Stimulated activated CD8-positive, alpha-beta memory T cell treated with anti-CD3 and anti-CD28 coated beads, Interleukin-4, amount 100 ng/mL, for 1 hour (primary cell): ENCODE results near the gene HMBS.

Experiments used
- DNase-seq, 2 donors: peaks; one replicate each; pipeline ENCODE4 v3.0.0-alpha.2; 2020; ENCODE audit warnings: low read depth in 2 of 2, low spot score in 1 of 2

The HMBS gene

GRCh38 chr11:119067371-119068222 is 17.1 kb upstream of the HMBS start, which contains the start of gene VPS11:
Gene VPS11, plus strand, starts transcription at chr11:119067818. Its CDS starts 6 bp downstream, at chr11:119067824.
- DNase-seq = peak; percentile 95 to 96

GRCh38 chr11:119077839-119078238 is 6.8 kb upstream of the HMBS start:
- DNase-seq = no peak

DNA sequence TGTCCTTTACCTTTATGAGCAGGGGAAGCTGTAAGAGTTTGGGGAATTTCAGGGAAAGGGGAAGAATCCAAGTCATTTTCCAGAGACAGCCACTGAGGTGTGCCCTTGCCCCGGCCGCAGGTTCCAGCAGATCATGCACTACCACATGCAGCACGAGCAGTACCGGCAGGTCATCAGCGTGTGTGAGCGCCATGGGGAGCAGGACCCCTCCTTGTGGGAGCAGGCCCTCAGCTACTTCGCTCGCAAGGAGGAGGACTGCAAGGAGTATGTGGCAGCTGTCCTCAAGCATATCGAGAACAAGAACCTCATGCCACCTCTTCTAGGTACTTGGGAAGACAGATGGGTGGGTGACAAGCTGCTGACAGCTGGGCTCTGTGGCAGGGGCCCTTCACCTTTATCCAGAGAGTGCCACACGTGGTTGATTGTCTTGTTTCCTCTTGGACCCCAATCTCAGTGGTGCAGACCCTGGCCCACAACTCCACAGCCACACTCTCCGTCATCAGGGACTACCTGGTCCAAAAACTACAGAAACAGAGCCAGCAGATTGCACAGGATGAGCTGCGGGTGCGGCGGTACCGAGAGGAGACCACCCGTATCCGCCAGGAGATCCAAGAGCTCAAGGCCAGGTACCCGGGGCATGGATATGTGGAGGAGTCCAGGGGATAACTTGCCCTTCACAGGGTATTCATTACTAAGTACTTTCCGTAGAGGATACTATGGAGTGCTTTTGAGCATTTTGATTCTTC is 5.8 kb upstream of the HMBS start:
- no peak for DNase-seq

DNA sequence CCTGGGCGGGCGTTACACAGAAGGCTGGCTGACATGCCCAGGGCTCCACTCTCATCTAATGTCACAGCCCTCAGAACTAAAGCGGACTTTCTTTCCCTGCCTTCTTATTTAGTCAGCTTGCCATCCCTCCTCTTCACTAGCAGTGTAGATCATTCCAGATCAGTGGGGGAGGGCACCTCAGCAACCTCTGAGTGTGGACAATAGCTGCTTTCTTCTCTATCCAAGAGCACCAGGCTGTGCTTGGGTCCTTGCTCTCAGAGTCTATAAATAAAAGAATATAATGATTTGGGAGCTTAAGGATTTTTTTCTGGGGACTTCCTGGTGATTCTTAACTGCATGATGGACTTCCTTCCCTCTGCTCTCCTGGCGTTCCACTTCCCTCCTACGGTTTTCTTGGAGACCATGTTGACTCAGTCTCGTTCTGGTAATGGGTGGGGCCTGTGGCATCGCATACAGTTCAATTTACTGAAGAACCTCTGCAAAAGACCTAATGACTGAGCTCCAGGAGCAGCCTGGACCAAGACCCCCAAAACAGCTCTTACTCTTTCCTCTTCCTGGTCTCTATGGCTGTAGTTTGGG is 2.9 kb upstream of the HMBS start:
- DNase-seq = no peak

DNA sequence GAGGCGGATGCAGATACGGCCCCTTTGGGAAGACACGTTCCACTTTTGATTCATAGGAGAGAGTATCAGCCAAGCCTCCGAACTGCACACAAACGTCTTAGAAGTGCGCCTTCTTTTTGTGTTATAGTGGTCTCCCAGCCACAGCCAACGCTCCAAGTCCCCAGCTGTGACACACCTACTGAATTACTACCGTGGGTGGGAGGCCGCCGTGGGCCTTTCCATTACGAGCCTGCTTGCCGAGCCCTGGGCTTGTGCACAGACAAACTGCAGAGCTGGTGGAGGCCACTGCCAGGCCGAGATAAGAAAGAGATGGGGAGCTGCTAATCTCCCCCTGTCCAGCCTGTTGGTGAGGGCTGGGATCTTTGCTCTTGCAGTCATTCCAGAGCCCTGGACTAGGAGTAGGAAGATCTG is 761 bp downstream of the HMBS start:
- DNase-seq = no peak

GRCh38 chr11:119087123-119087522 is 2.4 kb downstream of the HMBS start:
- DNase-seq = no peak

DNA sequence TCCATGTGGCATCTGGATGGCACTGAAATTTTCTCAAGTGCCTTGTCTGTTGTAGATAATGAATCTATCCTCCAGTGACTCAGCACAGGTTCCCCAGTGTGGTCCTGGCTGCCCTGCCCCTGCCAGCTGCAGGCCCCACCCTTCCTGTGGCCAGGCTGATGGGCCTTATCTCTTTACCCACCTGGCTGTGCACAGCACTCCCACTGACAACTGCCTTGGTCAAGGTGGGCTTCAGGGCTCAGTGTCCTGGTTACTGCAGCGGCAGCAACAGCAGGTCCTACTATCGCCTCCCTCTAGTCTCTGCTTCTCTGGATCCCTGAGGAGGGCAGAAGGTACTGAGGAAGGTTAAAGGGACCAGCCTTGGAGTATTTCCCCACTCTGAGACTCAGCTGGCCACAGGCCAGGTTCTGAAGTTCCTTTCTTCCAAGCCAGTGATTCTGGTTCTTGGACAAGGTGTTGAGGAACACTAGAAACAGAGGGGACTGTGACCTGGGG is 3.1 kb downstream of the HMBS start:
- DNase-seq = no peak

- DNase-seq = no peak
Measured at GRCh38 chr11:119088406-119088805, 3.7 kb downstream of the HMBS start.

DNA sequence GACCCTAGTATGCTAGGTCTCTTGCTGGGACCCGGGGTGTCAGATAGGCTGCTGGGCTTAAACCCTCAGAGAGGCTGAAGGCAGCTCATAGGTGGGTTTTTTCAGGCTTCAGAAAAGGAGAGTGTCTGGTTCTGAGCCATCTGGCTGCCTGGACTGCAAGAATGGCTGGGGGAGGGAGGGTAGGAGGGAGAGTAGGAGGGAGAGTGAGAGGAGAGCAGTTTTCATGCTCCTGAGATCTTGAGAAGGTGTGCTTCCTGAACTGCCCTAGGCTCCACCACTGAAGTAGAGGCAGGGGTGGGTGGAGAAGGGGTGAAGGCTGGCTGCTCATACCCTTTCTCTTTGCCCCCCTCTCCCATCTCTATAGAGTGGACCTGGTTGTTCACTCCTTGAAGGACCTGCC is 4.6 kb downstream of the HMBS start:
- no peak for DNase-seq

GRCh38 chr11:119091178-119091577 is 6.5 kb downstream of the HMBS start:
- no peak for DNase-seq

GRCh38 chr11:119091966-119092879 is 7.5 kb downstream of the HMBS start:
- DNase-seq = no peak

DNA sequence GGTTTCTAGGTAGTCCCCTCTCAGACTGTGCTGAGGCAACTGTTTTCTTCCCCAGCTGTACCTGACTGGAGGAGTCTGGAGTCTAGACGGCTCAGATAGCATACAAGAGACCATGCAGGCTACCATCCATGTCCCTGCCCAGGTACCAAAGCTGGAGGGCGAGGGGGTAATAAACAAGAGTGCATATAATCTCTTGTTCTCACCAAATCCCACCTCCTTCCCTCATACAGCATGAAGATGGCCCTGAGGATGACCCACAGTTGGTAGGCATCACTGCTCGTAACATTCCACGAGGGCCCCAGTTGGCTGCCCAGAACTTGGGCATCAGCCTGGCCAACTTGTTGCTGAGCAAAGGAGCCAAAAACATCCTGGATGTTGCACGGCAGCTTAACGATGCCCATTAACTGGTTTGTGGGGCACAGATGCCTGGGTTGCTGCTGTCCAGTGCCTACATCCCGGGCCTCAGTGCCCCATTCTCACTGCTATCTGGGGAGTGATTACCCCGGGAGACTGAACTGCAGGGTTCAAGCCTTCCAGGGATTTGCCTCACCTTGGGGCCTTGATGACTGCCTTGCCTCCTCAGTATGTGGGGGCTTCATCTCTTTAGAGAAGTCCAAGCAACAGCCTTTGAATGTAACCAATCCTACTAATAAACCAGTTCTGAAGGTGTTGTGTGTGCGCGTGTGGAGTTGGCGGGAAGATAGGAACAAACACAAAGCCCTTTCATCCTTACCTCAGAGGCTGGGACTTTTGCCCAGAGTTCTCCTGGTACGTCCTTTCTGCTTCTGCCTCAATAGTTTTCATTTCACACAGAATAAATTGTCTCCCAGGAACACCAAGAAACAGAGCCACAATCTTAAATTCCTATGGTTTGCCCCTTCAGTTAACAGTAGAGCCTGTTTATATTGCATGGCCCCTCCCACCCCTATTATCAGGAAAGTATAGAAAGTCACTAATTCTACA is 8.5 kb downstream of the HMBS start:
- DNase-seq = no peak

- DNase-seq = peak in 1 of 2 donors; percentile 29
Measured at GRCh38 chr11:119093942-119094815, 9.5 kb downstream of the HMBS start.

DNA sequence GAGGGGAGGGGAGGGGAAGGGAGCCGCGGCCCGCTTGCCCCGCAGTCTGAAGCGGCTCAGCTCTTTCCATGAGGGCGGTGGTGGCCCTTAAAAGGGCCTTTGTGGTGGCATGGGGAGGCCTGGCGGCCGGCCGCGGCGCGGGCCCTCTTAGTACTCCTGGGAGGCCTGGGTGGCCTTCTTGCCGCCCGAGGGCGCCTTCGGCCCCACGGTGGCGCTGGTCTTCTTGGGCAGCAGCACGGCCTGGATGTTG is 10.1 kb downstream of the HMBS start:
- peak in 1 of 2 donors; percentile 46 for DNase-seq

- DNase-seq = peak; percentile 96 to 98
Measured at GRCh38 chr11:119095066-119095880, 10.6 kb downstream of the HMBS start.

- no peak for DNase-seq
Measured at GRCh38 chr11:119099711-119100110, 15.0 kb downstream of the HMBS start.

DNA sequence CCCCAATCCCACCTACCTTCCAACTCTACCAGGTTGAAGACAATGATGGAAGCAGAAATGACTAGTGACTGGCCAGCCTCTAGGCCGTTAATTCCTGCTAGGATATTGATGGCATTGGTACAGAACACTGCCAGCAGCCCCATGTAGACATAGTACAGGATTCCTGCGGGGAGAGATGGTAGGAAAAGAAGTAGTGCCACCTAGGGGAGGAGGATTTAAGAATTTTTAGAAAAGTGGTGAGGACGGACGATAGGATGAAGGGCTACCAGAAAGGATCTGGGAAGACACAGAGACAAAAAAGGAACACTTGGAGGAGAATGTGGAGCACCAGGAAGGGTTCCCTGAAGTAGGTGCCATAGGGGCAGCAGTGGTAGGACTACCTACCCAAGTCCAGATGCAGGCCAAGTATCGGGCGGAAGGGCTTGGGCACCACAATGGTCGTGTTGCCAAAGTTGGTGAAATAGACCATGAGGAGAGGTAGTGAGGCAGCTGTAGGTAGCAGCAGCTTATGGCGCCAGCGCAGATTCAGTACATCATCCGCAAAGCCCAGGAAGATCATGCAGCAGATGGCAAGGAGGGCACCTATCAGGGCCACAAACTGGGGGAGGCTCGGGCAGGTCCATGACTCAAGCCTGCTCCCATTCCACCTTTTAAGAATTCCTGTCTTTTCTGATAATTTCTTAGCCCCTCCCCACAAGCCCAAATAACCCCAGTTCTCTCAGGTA is 15.7 kb downstream of the HMBS start:
- no peak for DNase-seq
